Fibroblast of pulmonary artery (primary cell): ENCODE measurements around the gene FAAP20.

Experiments
- DNase-seq: peaks from one replicate; pipeline ENCODE4 v3.0.0-alpha.2; 2010; ENCODE audit warnings: low read depth
- H3K4me3 ChIP-seq: replicated peaks from 2 replicates; pipeline ENCODE4 v1.5.1; 2011; ENCODE audit warnings: low read depth, mild to moderate bottlenecking, control low read depth, low read length, moderate library complexity
- CTCF ChIP-seq: IDR thresholded peaks from 2 replicates; pipeline ENCODE4 v1.5.1; 2011; ENCODE audit warnings: mild to moderate bottlenecking, control low read depth, low read length, inconsistent platforms; ENCODE audit errors: missing control alignments

FAAP20 gene

GRCh38 chr1:2179283-2180013, 15.1 kb downstream of the FAAP20 start:
- no peak for TF ChIP-seq CTCF

GRCh38 chr1:2178875-2179274, 15.7 kb downstream of the FAAP20 start:
- DNase-seq: no peak
- no peak overlapping the region for H3K4me3 ChIP-seq
- TF ChIP-seq CTCF: no peak

More at GRCh38 chr1:2179283-2180013, 15.1 kb downstream of the FAAP20 start:
- no peak for DNase-seq
- no peak overlapping the region for H3K4me3 ChIP-seq

GRCh38 chr1:2177946-2178538, 16.5 kb downstream of the FAAP20 start:
- no peak for TF ChIP-seq CTCF
- no peak for DNase-seq
- H3K4me3 ChIP-seq: no peak overlapping the region

DNA sequence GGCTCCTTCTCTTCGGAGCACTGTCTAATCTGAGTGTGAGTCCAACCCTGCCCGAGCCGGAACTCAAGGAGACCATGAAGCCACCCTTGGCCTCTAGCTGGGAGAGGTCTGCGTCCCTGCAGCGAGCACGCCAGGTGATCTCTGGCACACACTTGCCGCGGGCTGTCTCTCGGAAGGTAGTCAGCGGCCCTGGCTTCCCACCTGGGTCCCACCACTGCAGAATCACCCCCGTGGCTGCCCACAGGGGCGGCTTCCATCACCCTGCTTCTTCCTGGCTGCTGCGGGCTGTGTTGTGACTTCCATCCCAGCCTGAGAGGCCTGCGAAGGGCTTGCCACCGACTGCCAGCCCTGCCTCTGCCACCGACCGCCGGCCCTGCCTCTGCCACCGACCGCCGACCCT, 17.0 kb downstream of the FAAP20 start:
- H3K4me3 ChIP-seq: no peak overlapping the region
- no peak for TF ChIP-seq CTCF
- no peak for DNase-seq

GRCh38 chr1:2176615-2177014, 18.0 kb downstream of the FAAP20 start:
- no peak for DNase-seq
- no peak for TF ChIP-seq CTCF
- no peak overlapping the region for H3K4me3 ChIP-seq

GRCh38 chr1:2175681-2176454, 18.7 kb downstream of the FAAP20 start:
- TF ChIP-seq CTCF: no peak
- no peak for DNase-seq
- H3K4me3 ChIP-seq: no peak overlapping the region

GRCh38 chr1:2175055-2175414, 19.5 kb downstream of the FAAP20 start:
- TF ChIP-seq CTCF: no peak
- no peak overlapping the region for H3K4me3 ChIP-seq
- no peak for DNase-seq
